Endothelial cell of umbilical vein (primary cell): ENCODE data around the gene SPAG16.

Experiments used
- CTCF ChIP-seq, 2 donors: IDR thresholded peaks; 1 replicate in 1 of 2; 2 replicates in 1 of 2; pipeline ENCODE4 v1.5.1; 2011; ENCODE audit warnings: low read length in 2 of 2, mild to moderate bottlenecking in 2 of 2, moderate library complexity in 2 of 2, control low read depth in 1 of 2, inconsistent platforms in 1 of 2, low read depth in 1 of 2; ENCODE audit not compliant: insufficient read depth in 1 of 2; ENCODE audit errors: extremely low read depth in 1 of 2
- EZH2 ChIP-seq: IDR thresholded peaks from 2 replicates; pipeline ENCODE4 v1.6.1; 2012; ENCODE audit warnings: borderline replicate concordance, low read depth, mild to moderate bottlenecking, moderate library complexity, low read length, inconsistent platforms; ENCODE audit not compliant: severe bottlenecking
- FOS ChIP-seq: IDR thresholded peaks from 2 replicates; pipeline ENCODE4 v1.6.1; 2011; ENCODE audit warnings: mild to moderate bottlenecking, low read length, moderate library complexity, borderline replicate concordance; ENCODE audit not compliant: insufficient read depth
- POLR2A ChIP-seq: IDR thresholded peaks from 2 replicates; pipeline ENCODE4 v1.6.1; 2012; ENCODE audit warnings: low read depth, mild to moderate bottlenecking, control low read depth, low read length

DNA sequence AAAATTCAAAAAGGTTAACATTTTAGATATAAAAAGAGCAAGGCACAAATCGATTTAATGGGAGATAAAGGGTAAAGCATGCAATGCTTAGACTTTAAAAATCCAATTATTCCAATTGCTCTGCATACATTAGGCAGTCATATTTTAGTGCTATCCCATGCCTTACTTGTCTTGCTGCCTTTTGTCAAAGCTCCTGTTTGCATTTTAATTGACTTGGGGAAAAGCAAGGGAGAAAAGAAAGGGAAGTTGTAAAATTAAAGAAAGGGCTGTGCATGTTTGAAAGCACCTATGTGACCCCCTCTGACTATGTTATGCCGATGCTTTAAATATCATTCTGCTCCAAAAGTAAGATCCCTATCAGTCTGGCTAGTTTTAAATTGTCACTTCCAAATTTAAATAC lies 932.9 kb downstream of the SPAG16 start:
- TF ChIP-seq EZH2: no peak
- TF ChIP-seq POLR2A: no peak
- TF ChIP-seq FOS: no peak
- TF ChIP-seq CTCF (IDR thresholded peaks at IDR 0.05; ENCODE audit: extremely low read depth in 1 of 2, insufficient read depth in 1 of 2, low read depth in 1 of 2, low read length in 2 of 2): no peak
